ENCODE data around the gene DDX49.

The DDX49 gene

GRCh38 chr19:18919086-18919899 is at the start of gene DDX49, which contains the start of gene COPE:
Gene DDX49 (plus strand): TSS chr19:18919715. CDS start chr19:18919742, 27 bp downstream.
Gene COPE (minus strand): TSS chr19:18919387. CDS start chr19:18919348, 39 bp downstream.
- peak; percentile 100 for DNase-seq

- DNase-seq = no peak
These were observed 49.6 kb upstream of the DDX49 start for GRCh38 chr19:18869781-18870530.

GRCh38 chr19:18870531-18871172 is 48.9 kb upstream of the DDX49 start:
- DNase-seq = no peak

GRCh38 chr19:18871543-18871942 is 48.0 kb upstream of the DDX49 start:
- no peak for DNase-seq

GRCh38 chr19:18875726-18876125 is 43.8 kb upstream of the DDX49 start:
- no peak for DNase-seq

- no peak for DNase-seq
These were observed 42.6 kb upstream of the DDX49 start for GRCh38 chr19:18876865-18877264.

GRCh38 chr19:18878058-18878797 is 41.3 kb upstream of the DDX49 start:
- no peak for DNase-seq

- DNase-seq = no peak
These were observed 40.5 kb upstream of the DDX49 start for GRCh38 chr19:18878858-18879578.

GRCh38 chr19:18879579-18880373 is 39.7 kb upstream of the DDX49 start:
- DNase-seq = no peak

- no peak for DNase-seq
These were observed 38.0 kb upstream of the DDX49 start for GRCh38 chr19:18881491-18881890.

- no peak for DNase-seq
These were observed 35.8 kb upstream of the DDX49 start for GRCh38 chr19:18883526-18884304.

GRCh38 chr19:18886972-18887371 is 32.5 kb upstream of the DDX49 start:
- DNase-seq = no peak

- no peak for DNase-seq
These were observed 29.4 kb upstream of the DDX49 start for GRCh38 chr19:18889949-18890745.

GRCh38 chr19:18893587-18894253 is 25.8 kb upstream of the DDX49 start:
- no peak for DNase-seq

GRCh38 chr19:18894254-18895037 is 25.1 kb upstream of the DDX49 start:
- peak; percentile 76 for DNase-seq

GRCh38 chr19:18895038-18895823 is 24.3 kb upstream of the DDX49 start:
- no peak for DNase-seq

GRCh38 chr19:18895824-18896341 is 23.6 kb upstream of the DDX49 start, which contains the start of gene CERS1:
Gene CERS1 (minus strand): TSS chr19:18896158. CDS start chr19:18896072, 86 bp downstream.
- DNase-seq = no peak

Measured in NCI-H2171 treated with DMSO at 0.1 percent for 48 hours (cell line).